HL-60 (cell line): Measurements from ENCODE around the gene ATP6V1C2.

Source experiments
- DNase-seq, 2 experiments: peaks; one replicate each; pipeline ENCODE4 v3.0.0-alpha.2; 2010 to 2020; ENCODE audit warnings: low read depth in 1 of 2, low spot score in 1 of 2
- H3K27ac ChIP-seq: fragments of 250-450 bp; sonication (Bioruptor Pico); replicated peaks from 2 replicates; pipeline ENCODE4 v1.5.1; 2020; ENCODE audit warnings: mild to moderate bottlenecking, moderate library complexity
- H3K27me3 ChIP-seq: fragments of 250-450 bp; sonication (Bioruptor Pico); 2 replicates; pipeline ENCODE4 v1.5.1; 2021; ENCODE audit warnings: mild to moderate bottlenecking, moderate library complexity; ENCODE audit not compliant: insufficient read depth, poor library complexity, severe bottlenecking
- H3K4me3 ChIP-seq: replicated peaks from 2 replicates; pipeline ENCODE4 v1.5.1; 2011; ENCODE audit warnings: mild to moderate bottlenecking, control low read depth, low read length; ENCODE audit not compliant: insufficient read depth
- CTCF ChIP-seq: IDR thresholded peaks from one replicate; pipeline ENCODE4 v1.5.1; 2011; ENCODE audit warnings: low read length, control low read depth, inconsistent platforms; ENCODE audit not compliant: insufficient read depth
- GABPA ChIP-seq: IDR thresholded peaks from 2 replicates; pipeline ENCODE4 v1.6.1; 2012; ENCODE audit warnings: low read depth
- POLR2AphosphoS5 ChIP-seq: IDR thresholded peaks from 2 replicates; pipeline ENCODE4 v1.6.1; 2012; ENCODE audit warnings: low read depth
- REST ChIP-seq: IDR thresholded peaks from 2 replicates; pipeline ENCODE4 v1.6.1; 2012; ENCODE audit warnings: low read depth; ENCODE audit not compliant: insufficient replicate concordance
- SPI1 ChIP-seq: IDR thresholded peaks from 2 replicates; pipeline ENCODE4 v1.6.1; 2012; ENCODE audit warnings: low read depth, mild to moderate bottlenecking, borderline replicate concordance

The ATP6V1C2 gene

GRCh38 chr2:10771786-10772185 lies 50.4 kb downstream of the ATP6V1C2 start:
- no peak overlapping the region for H3K27ac ChIP-seq
- DNase-seq = no peak
- no peak overlapping the region for H3K4me3 ChIP-seq
- H3K27me3 ChIP-seq = peaks cover 7% of the 10 kb centered on the region
- TF ChIP-seq POLR2AphosphoS5 (no peak), GABPA (no peak), CTCF (no peak), SPI1 (no peak), REST (no peak)

- DNase-seq = no peak
- Histone ChIP-seq H3K27me3 (peaks cover 7% of the 10 kb centered on the region), H3K4me3 (no peak overlapping the region), H3K27ac (no peak overlapping the region)
- TF ChIP-seq SPI1 (no peak), REST (no peak), POLR2AphosphoS5 (no peak), GABPA (no peak), CTCF (no peak)
Measured at GRCh38 chr2:10772201-10772867, 50.9 kb downstream of the ATP6V1C2 start.

GRCh38 chr2:10772868-10773215 lies 51.4 kb downstream of the ATP6V1C2 start:
- DNase-seq = no peak

More at GRCh38 chr2:10772868-10773215, 51.4 kb downstream of the ATP6V1C2 start:
- Histone ChIP-seq H3K27me3 (peaks cover 7% of the 10 kb centered on the region), H3K4me3 (no peak overlapping the region), H3K27ac (no peak overlapping the region)
- no peak for TF ChIP-seq POLR2AphosphoS5
- TF ChIP-seq SPI1 = no peak
- TF ChIP-seq GABPA = no peak
- TF ChIP-seq CTCF = no peak
- TF ChIP-seq REST = no peak
